Mesothelial cell of epicardium (in vitro differentiated cells): ENCODE data around the gene DDX56. TPM values are rescaled to one million over a fixed set of nuclear protein-coding genes. Genes with fewer than 3 reads are reported as not detected.

Experiments used
- DNase-seq, 2 experiments: peaks; one replicate each; pipeline ENCODE4 v3.0.0; 2021; ENCODE audit warnings: low spot score in 2 of 2; ENCODE audit not compliant: unreplicated experiment in 2 of 2
- H3K27ac Mint-ChIP-seq: 2 replicates; pipeline ENCODE4 v1.8.0; 2021; ENCODE audit warnings: mixed read lengths
- H3K27me3 Mint-ChIP-seq: 2 replicates; pipeline ENCODE4 v1.8.0; 2021; ENCODE audit warnings: low read depth, mixed read lengths
- H3K36me3 Mint-ChIP-seq: 2 replicates; pipeline ENCODE4 v1.8.0; 2021; ENCODE audit warnings: mixed read lengths
- H3K4me1 Mint-ChIP-seq: 2 replicates; pipeline ENCODE4 v1.8.0; 2021; ENCODE audit warnings: mixed read lengths
- H3K4me3 Mint-ChIP-seq: 2 replicates; pipeline ENCODE4 v1.8.0; 2021; ENCODE audit warnings: mild to moderate bottlenecking, moderate library complexity, mixed read lengths
- H3K9me3 Mint-ChIP-seq: 2 replicates; pipeline ENCODE4 v1.8.0; 2021; ENCODE audit warnings: mixed read lengths
- total RNA-seq: library from RNA; stranded (reverse); gene quantifications from 3 replicates; pipeline ENCODE4 v1.2.1, GENCODE V29; 2021
- TF ChIP-seq, protein P1 (sequence below): fragments of 200-600 bp; sonication (generic); IDR thresholded peaks from one replicate; pipeline ENCODE4 v1.5.0; 2021; ENCODE audit warnings: antibody characterized with exemption; ENCODE audit not compliant: unreplicated experiment

Gene DDX56
- total RNA-seq, 1 donor from 2014 or later = 104 TPM

- H3K4me3 Mint-ChIP-seq = no peak overlapping the region
- H3K27me3 Mint-ChIP-seq = peaks cover 16% of the 10 kb centered on the region
- H3K27ac Mint-ChIP-seq = no peak overlapping the region
- peaks cover 11% of the 10 kb centered on the region for H3K9me3 Mint-ChIP-seq
- no peaks in the 10 kb centered on the region for H3K4me1 Mint-ChIP-seq
- TF ChIP-seq, protein P1, sequence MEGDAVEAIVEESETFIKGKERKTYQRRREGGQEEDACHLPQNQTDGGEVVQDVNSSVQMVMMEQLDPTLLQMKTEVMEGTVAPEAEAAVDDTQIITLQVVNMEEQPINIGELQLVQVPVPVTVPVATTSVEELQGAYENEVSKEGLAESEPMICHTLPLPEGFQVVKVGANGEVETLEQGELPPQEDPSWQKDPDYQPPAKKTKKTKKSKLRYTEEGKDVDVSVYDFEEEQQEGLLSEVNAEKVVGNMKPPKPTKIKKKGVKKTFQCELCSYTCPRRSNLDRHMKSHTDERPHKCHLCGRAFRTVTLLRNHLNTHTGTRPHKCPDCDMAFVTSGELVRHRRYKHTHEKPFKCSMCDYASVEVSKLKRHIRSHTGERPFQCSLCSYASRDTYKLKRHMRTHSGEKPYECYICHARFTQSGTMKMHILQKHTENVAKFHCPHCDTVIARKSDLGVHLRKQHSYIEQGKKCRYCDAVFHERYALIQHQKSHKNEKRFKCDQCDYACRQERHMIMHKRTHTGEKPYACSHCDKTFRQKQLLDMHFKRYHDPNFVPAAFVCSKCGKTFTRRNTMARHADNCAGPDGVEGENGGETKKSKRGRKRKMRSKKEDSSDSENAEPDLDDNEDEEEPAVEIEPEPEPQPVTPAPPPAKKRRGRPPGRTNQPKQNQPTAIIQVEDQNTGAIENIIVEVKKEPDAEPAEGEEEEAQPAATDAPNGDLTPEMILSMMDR = no peak
- DNase-seq = no peak
- H3K36me3 Mint-ChIP-seq = no peaks in the 10 kb centered on the region
Observed at GRCh38 chr7:44522315-44522714, 51.4 kb downstream of the DDX56 start.

DNA sequence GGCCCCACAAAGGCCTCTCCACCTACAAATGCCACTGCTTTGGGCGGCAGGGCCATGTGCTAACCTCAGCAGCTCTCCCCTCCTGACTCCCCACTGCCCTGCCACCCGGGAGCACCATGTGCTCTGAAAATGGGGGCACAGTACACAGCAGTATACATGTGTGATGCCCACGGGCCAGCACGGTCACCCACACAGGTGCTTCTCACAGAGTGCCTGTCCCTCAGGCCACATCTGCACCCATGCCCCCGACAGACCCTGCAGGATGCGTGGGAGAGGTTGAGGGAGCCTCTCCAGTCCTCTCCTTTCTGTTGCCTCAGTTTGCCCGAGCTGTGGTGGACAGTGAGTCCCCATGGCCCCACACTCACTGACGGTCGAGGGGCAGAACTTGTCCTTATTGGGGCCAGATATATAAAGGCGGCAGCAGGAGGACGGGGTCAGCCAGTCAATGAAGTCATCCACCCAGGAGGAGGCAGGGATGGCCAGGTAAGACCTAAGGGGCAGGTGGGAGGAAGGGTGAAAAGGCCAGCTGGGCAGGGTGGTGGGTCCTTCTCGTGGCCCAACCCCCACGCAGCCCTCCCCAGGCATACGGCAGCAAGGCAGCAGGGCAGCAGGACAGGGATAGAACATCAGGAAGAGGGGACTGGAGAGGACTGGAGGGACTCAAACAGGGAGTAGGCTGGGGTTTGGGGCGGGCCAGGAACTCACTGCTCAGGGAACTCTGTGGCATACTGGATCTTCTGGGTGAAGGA lies 52.2 kb downstream of the DDX56 start:
- Mint-ChIP-seq H3K27me3 (peaks cover 16% of the 10 kb centered on the region), H3K27ac (no peak overlapping the region), H3K36me3 (no peaks in the 10 kb centered on the region), H3K9me3 (peaks cover 11% of the 10 kb centered on the region), H3K4me3 (no peak overlapping the region), H3K4me1 (no peaks in the 10 kb centered on the region)
- TF ChIP-seq, protein P1 = no peak
- DNase-seq = no peak

DNA sequence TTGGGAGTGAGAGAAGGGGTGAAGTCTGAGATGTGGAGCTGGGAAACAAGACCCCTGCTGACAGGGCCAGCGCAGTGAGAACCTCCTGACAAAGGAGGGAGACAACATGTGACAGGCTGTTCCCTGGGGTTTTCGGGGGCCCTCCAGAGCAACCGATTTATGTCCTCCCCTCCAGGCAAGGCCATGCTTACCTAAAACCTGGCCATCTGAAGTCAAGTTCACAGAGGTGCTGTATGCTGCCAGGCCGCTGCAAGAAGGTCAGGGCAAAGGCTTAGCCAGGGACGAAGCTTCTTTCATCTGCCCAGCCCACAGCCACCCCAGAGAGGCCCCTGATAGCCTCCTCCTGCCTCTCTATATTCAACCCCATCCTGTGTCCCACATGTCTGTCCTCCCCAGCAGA lies 53.1 kb downstream of the DDX56 start:
- no peak for DNase-seq
- Mint-ChIP-seq H3K27me3 (peaks cover 16% of the 10 kb centered on the region), H3K36me3 (no peaks in the 10 kb centered on the region), H3K27ac (no peak overlapping the region), H3K9me3 (peaks cover 11% of the 10 kb centered on the region), H3K4me1 (no peaks in the 10 kb centered on the region), H3K4me3 (no peak overlapping the region)
- TF ChIP-seq, protein P1 = no peak

- no peaks in the 10 kb centered on the region for H3K36me3 Mint-ChIP-seq
- no peak overlapping the region for H3K4me3 Mint-ChIP-seq
- H3K27ac Mint-ChIP-seq = no peak overlapping the region
- peaks cover 16% of the 10 kb centered on the region for H3K27me3 Mint-ChIP-seq
- no peak for DNase-seq
- no peaks in the 10 kb centered on the region for H3K4me1 Mint-ChIP-seq
- peaks cover 6% of the 10 kb centered on the region for H3K9me3 Mint-ChIP-seq
- TF ChIP-seq, protein P1 = no peak
Observed at GRCh38 chr7:44519546-44519945, 54.2 kb downstream of the DDX56 start.

- TF ChIP-seq, protein P1 = no peak
- Mint-ChIP-seq H3K27me3 (peaks cover 16% of the 10 kb centered on the region), H3K4me3 (no peak overlapping the region), H3K4me1 (no peaks in the 10 kb centered on the region), H3K9me3 (peaks cover under 1% of the 10 kb centered on the region), H3K36me3 (no peaks in the 10 kb centered on the region), H3K27ac (no peak overlapping the region)
- DNase-seq = no peak
Observed at GRCh38 chr7:44518761-44519160, 54.9 kb downstream of the DDX56 start.
